ENCODE measurements around the gene VAMP8.

The VAMP8 gene

DNA sequence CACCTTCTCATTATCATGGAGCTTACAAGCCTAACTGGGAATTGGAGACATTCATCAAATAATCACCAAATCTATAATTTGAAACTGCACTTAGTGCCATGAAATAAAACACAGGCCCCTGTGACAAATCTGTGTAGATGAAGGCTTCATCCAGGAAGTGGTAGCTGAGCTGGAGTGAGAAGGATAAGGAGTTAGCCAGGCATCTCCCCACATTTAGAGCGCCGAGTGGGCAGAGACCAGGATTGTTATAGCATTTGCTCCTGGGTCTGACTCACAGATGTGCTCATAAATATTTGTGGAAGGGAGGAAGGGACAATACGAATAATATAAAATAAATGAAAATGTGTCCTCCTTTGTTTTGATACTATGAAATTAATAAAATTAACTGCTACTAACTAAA is 40.9 kb upstream of the VAMP8 start:
- H3K4me3 ChIP-seq (replicated peaks; ENCODE audit: low read depth, low read length): no peak overlapping the region
- peak; percentile 75 for DNase-seq (ENCODE audit: low read depth)
- TF ChIP-seq, protein P1, sequence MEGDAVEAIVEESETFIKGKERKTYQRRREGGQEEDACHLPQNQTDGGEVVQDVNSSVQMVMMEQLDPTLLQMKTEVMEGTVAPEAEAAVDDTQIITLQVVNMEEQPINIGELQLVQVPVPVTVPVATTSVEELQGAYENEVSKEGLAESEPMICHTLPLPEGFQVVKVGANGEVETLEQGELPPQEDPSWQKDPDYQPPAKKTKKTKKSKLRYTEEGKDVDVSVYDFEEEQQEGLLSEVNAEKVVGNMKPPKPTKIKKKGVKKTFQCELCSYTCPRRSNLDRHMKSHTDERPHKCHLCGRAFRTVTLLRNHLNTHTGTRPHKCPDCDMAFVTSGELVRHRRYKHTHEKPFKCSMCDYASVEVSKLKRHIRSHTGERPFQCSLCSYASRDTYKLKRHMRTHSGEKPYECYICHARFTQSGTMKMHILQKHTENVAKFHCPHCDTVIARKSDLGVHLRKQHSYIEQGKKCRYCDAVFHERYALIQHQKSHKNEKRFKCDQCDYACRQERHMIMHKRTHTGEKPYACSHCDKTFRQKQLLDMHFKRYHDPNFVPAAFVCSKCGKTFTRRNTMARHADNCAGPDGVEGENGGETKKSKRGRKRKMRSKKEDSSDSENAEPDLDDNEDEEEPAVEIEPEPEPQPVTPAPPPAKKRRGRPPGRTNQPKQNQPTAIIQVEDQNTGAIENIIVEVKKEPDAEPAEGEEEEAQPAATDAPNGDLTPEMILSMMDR (IDR thresholded peaks at IDR 0.05; ENCODE audit: low read length, missing control alignments): no peak

DNA sequence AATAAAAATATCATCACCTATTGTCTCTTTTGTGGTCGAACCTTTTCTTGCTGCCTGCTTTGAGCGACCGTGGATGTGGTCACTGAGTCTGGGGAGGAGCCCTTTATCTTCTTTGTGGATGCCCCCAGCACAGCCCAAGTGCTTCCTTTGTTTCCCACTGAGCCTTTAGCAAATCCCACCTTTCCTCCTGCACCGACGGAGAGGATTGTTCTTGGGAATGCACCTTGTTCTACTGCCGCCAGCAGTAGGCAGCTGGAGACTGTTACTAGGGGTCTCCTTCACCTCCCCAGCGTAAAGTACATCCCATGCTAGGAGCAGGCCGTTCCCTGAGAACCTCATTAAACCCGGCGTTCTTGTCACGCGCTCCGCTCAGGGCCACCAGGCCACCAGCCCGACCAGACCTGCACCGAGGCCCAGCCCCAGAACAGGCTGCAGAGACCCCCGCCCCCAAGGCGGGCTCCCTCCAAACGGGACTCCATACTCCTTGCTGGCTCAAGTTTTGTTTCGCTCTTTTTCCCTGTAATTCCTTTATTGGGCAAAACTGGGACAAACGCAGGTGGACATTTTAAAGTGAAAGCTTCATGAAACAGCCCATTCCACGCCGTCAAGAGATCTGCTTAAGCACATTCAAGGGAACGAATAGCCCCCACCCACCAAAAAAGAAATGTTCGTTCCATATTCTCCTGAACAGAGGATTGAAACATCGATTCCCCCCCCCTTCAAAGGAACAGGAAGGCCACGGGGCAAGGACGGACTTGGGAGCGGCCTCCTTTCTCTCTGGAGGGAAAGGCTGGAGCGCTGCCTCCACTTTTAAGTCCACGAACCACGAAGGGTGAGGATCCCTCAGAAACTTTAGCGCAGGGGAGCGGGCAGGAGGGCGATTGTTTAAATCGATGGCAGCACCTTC is 39.5 kb upstream of the VAMP8 start:
- TF ChIP-seq, protein P1 (IDR thresholded peaks at IDR 0.05; ENCODE audit: low read length, missing control alignments): no peak
- peak; percentile 38 for DNase-seq (ENCODE audit: low read depth)
- H3K4me3 ChIP-seq (replicated peaks; ENCODE audit: low read depth, low read length): peak overlapping the region; percentile 95

DNA sequence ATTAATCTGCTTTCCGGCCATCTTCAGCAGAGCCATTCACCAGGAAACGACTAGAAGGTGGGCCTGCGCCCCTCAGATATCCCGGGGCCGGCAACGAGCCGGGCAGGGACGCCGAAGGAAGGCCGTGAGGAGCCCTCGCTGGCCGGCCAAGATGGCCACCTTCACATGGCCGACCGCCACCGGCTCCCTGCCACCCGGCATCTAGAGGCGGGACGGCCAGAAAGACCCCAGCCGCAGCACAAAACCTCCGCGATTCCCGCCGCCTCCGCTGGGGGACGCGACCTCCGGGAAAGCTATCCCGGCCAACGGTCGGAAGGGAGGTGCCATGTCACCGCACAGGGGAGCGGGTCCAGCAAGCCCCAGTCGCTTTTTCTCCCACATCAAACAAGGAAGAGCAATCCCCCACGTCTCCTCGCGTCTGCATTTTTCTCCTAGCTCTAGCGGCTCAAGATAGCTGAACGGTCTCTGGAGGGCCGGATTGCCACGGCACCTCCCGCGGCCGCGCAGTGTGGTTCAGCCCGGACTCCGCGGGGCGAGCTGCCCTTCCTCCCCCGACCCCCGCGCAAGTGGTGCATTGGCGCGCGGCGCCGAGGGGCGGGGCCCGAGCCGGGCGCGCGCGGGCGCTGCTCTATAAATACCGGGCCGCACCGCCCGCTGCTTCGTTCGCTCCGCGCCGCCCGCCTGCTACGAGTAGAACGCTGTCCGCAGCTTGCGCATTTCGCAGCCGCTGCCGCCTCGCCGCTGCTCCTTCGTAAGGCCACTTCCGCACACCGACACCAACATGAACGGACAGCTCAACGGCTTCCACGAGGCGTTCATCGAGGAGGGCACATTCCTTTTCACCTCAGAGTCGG is 38.7 kb upstream of the VAMP8 start, which contains the start of gene MAT2A:
Gene MAT2A (plus strand): TSS at position 662 of the 854 bp plus-strand sequence. CDS start 120 bp downstream, at position 782.
- DNase-seq (ENCODE audit: low read depth): peak; percentile 93
- peak within 1 kb of the TSS; percentile 95 for H3K4me3 ChIP-seq (replicated peaks; ENCODE audit: low read depth, low read length)
- TF ChIP-seq, protein P1 (IDR thresholded peaks at IDR 0.05; ENCODE audit: low read length, missing control alignments): peak; percentile 66

DNA sequence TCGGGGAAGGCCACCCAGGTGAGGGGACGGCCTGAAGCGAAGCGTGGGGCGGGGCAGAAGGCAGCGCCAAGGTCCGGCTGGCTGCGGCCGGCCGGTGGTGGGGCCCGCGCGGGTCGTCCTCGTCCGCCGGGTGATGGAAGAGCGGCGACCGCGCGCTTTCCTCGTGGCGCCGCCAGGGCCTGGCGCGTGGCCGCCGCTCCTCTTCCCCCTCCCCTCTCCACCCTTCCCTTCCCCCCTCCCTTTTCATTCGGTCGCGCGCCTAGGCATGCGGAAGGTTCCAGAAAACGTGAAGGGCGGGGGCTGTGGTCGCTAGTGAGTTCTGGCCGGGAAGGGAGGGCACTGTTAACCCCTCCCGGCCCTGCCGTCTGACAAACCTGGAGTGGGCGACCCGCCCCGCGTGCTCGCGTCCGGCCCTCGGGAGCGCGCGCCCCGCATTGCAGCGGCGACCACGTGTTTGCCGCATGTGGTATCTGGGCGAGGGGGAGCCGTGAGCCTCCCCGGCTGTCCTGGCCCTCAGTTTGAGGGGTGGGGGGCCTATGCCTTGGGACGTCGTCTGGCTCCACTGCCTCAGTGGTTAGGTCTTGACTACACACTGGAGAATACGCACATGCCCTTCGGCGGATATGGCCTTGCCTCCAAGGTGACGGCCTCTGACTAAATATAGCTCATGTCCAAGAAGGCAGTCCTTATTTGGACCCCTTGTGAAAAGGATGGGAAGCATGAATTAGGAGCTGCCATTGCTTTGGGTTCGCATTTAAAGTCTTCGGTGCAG is 37.8 kb upstream of the VAMP8 start:
- DNase-seq (ENCODE audit: low read depth): peak; percentile 63
- TF ChIP-seq, protein P1 (IDR thresholded peaks at IDR 0.05; ENCODE audit: low read length, missing control alignments): no peak
- H3K4me3 ChIP-seq (replicated peaks; ENCODE audit: low read depth, low read length): peak overlapping the region; percentile 95

DNA sequence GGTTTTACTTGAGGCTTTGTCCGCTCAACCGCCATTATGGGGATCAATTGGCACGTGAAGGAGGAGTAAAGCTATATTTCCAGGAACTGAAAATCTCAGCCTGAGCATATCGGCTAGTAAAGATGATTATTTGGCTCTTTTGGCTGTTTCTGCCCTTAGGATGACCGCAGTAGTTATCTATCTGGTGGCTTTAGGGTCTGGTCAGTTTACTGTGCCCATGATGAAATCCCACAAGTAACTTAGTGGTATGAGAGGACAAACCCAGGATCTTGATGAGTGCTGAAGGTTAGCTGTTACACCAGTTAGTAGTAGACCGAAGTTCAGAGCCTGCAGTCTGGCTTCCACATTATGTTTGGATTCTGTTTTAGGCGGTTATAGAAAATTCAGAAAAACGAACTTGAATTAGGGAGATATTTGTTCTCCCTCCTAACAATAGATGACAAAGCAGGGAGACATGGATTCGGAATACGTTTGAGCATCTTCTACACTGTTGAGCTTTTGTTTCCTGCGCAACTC is 37.2 kb upstream of the VAMP8 start:
- TF ChIP-seq, protein P1 (IDR thresholded peaks at IDR 0.05; ENCODE audit: low read length, missing control alignments): no peak
- H3K4me3 ChIP-seq (replicated peaks; ENCODE audit: low read depth, low read length): peak overlapping the region; percentile 95
- DNase-seq (ENCODE audit: low read depth): peak; percentile 34

DNA sequence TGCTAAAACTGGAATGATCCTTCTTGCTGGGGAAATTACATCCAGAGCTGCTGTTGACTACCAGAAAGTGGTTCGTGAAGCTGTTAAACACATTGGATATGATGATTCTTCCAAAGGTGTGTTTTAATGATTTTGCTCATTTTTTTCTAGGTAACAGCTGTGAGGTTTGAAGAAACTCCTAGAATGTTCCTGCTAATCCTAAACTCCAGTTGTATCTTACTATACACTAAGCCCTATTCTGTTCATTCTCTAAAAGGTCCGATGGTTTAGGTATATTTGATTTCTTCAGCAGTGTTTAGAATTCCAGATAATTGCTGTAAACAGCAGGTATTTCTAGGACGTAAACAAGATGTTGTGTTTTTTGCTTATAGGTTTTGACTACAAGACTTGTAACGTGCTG is 36.1 kb upstream of the VAMP8 start:
- no peak for DNase-seq (ENCODE audit: low read depth)
- TF ChIP-seq, protein P1 (IDR thresholded peaks at IDR 0.05; ENCODE audit: low read length, missing control alignments): no peak
- peak overlapping the region; percentile 95 for H3K4me3 ChIP-seq (replicated peaks; ENCODE audit: low read depth, low read length)
